ENCODE data around the gene PRADC1.

GRCh38 chr2:73239776-73240175 lies 6.7 kb upstream of the PRADC1 start:
- TF ChIP-seq, protein P1, sequence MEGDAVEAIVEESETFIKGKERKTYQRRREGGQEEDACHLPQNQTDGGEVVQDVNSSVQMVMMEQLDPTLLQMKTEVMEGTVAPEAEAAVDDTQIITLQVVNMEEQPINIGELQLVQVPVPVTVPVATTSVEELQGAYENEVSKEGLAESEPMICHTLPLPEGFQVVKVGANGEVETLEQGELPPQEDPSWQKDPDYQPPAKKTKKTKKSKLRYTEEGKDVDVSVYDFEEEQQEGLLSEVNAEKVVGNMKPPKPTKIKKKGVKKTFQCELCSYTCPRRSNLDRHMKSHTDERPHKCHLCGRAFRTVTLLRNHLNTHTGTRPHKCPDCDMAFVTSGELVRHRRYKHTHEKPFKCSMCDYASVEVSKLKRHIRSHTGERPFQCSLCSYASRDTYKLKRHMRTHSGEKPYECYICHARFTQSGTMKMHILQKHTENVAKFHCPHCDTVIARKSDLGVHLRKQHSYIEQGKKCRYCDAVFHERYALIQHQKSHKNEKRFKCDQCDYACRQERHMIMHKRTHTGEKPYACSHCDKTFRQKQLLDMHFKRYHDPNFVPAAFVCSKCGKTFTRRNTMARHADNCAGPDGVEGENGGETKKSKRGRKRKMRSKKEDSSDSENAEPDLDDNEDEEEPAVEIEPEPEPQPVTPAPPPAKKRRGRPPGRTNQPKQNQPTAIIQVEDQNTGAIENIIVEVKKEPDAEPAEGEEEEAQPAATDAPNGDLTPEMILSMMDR (IDR thresholded peaks at IDR 0.05; ENCODE audit: low read depth, low read length, missing input control): no peak
- no peak for TF ChIP-seq RAD21 (IDR thresholded peaks at IDR 0.05)

Data from liver (tissue), 3 donors.